Activated naive CD4-positive, alpha-beta T cell treated with anti-CD3 and anti-CD28 coated beads, Interleukin-2, amount 50 U/mL, for 72 hours (primary cell): ENCODE data around the gene ELFN1. TPM values are rescaled to one million over a fixed set of nuclear protein-coding genes. Genes with fewer than 3 reads are reported as not detected.

Experiments
- ATAC-seq, 2 donors: fragments of 150-1000 bp; cut with Tn5 transposase; 2 replicates each; pipeline ENCODE4 v1.10.0; 2021; ENCODE audit warnings: mild to moderate bottlenecking in 2 of 2, moderate library complexity in 2 of 2
- DNase-seq, 2 donors: peaks; one replicate each; pipeline ENCODE4 v3.0.0; 2021 to 2022; ENCODE audit warnings: low spot score in 2 of 2
- H3K27ac Mint-ChIP-seq, 2 donors: one replicate each; pipeline ENCODE4 v1.8.0; 2022; ENCODE audit warnings: mild to moderate bottlenecking in 2 of 2, mixed read lengths in 2 of 2
- H3K36me3 Mint-ChIP-seq, 2 donors: one replicate each; pipeline ENCODE4 v1.8.0; 2022; ENCODE audit warnings: mixed read lengths in 2 of 2
- H3K9me3 Mint-ChIP-seq, 2 donors: one replicate each; pipeline ENCODE4 v1.8.0; 2022; ENCODE audit warnings: mixed read lengths in 2 of 2
- total RNA-seq, 2 donors: library from RNA; stranded (reverse); gene quantifications; one replicate each; pipeline ENCODE4 v1.2.3, GENCODE V29; 2022

Gene ELFN1
- total RNA-seq, 2 donors from 2014 or later: 0.07 TPM; not detected in 1

- no peak for ATAC-seq
Observed at GRCh38 chr7:1678081-1678543, 8.0 kb downstream of the ELFN1 start.

DNA sequence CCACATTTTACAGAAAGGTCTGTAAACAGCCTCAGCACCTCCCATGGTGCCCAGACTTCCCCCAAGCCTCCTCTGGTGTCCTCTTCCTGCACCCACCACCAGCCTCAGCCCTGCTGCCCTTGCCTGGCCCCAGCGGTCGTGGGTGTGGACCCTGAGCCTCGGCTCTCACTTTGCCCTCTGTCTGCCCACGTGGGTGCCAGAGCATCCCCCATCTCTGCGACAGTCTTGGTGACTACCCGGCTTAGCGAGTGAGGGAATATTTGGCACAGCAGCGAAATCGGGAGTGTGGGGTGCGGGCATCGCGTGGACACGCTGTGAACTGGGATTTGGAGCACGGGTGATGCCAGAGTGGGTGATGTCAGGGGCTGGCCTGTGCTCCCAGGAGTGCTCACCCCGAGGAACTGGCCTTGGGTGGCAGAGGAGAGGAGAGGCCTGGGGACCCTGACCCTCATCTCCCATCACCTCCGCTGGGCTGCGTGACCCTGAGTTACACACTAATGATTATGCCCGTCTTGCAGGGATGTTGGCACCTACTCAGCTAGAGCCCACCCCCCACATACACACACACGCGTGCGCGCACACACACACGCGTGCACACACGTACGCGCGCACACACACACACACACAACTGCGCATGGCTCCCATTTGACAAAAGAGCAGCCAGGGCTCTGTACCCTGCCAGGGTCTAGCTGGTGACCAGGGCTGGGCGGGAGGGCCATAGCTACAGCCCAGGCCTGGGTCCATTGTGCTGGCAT lies 8.7 kb downstream of the ELFN1 start:
- Mint-ChIP-seq H3K36me3 (no peaks in the 10 kb centered on the region), H3K27ac (no peak overlapping the region), H3K9me3 (no peaks in the 10 kb centered on the region)
- DNase-seq (peak in 1 of 2 donors; percentile 26), ATAC-seq (no peak)

More at GRCh38 chr7:1678081-1678543, 8.0 kb downstream of the ELFN1 start:
- no peaks in the 10 kb centered on the region for H3K36me3 Mint-ChIP-seq
- H3K27ac Mint-ChIP-seq: no peak overlapping the region
- peak in 1 of 2 donors; percentile 44 for DNase-seq
- no peaks in the 10 kb centered on the region for H3K9me3 Mint-ChIP-seq

DNA sequence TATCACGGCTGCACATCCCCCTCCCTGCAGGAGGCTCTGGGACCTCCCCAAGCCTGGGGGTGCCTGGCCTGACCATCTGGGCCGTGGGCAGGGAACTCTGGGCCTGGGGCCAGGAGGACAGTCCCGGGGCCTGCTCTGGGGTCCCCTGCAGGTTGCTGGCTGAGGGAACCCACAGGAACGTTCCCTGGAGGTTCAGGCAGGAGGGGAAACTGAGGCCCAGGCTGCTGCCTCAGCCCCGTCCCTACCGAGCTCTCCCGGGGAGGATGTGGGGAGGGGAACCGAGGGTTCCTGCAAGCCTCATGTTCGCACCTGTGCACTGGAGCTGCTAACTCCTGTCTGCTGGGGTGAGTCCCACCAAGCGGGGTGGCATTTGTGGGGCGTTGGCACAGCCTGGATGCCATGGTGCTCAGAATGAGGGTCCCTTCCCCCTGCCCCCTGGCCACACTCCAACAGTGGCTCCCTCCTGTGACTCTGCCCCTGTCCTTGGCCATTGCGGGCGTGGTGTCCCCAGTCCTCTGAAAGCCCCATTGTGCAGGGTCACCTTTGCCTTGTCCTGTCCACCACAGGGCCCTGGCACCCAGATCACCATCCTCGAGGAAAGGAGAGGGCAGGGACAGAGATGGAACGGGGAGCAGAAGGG lies 9.4 kb downstream of the ELFN1 start:
- peak in 1 of 2 donors; percentile 18 for DNase-seq
- Mint-ChIP-seq H3K36me3 (no peaks in the 10 kb centered on the region), H3K27ac (no peak overlapping the region)

DNA sequence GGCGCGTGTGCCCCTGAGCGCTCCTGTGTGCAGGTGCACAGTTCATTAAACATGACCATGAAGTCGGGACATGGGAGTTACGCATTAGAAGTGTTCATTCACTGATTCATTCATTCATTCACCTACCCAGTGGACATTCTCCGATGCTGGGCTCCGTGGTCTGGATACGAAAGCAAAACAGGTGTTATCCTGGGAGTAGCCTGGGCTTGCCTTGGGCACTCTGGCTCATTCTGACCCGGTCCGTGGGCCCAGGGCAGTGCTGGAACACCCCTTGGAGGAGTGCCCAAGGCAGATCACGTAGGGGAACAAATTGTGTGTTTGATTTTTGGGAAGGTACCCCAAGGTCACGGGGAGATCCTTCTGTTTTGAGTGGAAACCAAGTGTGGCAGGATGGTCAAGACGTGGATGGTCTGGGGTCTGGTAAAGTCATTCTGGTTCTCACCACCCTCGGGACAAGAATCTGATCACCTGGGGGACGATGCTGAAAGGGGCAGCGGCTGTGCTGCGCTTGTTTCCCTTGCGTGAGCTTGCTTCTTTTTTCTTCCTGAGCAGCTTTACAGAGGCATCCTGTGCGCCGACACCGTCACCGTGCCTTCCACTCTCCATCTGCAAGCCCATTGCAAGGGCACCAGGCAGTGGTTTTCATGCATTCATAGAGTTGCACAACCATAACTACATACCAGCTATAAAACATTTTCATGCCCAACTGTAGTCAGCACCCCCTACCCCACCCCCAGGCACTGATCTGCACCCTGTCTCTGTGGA lies 10.1 kb downstream of the ELFN1 start:
- DNase-seq (peak in 1 of 2 donors; percentile 30), ATAC-seq (no peak)
- Mint-ChIP-seq H3K27ac (no peak overlapping the region), H3K36me3 (peaks cover 0 to 5% of the 10 kb centered on the region in 2 donors), H3K9me3 (peaks cover 4 to 8% of the 10 kb centered on the region in 2 donors)

More for the DNA sequence above, 9.4 kb downstream of the ELFN1 start:
- H3K9me3 Mint-ChIP-seq: peaks cover 0 to 4% of the 10 kb centered on the region in 2 donors
- ATAC-seq: no peak

DNA sequence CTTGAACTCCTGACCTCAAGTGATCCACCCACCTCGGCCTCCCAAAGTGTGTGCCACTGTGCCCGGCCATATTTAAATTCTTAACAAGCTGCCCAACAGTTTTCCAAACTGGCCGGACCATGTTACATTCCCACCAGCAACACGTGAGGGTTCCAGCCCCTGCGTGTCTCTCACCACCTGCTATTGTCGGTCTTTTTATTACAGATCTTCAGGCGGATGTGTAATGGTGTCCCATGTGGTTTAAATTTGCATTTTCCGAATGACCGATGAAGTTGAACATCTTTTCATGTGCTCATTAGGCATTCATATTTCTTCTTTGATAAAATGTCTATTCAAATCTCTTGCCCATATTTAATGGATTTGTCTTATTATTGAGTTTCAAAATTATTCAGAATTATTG lies 11.5 kb downstream of the ELFN1 start:
- H3K36me3 Mint-ChIP-seq: peaks cover 5 to 13% of the 10 kb centered on the region in 2 donors
- H3K9me3 Mint-ChIP-seq: peaks cover 13 to 18% of the 10 kb centered on the region in 2 donors
- ATAC-seq: no peak
- no peak for DNase-seq
- no peak overlapping the region for H3K27ac Mint-ChIP-seq

DNA sequence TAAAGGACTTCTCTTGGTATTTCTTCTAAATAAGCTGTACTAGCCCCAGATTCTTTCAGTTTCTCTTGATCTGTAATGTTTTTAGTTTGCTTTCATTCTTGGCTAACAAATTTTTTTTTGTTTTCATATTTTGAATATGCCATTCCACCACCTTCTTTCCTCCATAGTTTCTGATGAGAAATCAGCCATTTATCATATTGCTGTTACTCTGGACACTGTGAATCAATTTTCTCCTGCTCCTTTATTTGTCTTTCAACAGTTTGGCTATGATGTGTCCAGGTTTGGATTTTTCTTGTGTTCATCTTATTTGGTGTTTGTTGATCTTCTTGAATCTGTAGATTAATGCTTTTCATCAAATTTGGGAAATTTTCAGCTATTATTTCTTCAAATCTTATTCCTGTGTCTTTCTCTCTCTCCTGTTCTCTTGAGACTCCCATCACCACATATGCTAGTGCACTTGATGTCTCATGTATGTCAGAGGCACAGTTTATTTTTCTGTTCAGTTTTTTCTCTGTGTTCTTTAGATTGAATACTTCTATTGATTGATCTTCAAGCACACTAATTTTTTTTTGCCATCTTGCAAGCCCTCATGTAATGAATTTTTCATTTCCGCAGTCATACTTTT lies 15.0 kb downstream of the ELFN1 start:
- H3K9me3 Mint-ChIP-seq: peaks cover 20 to 22% of the 10 kb centered on the region in 2 donors
- H3K27ac Mint-ChIP-seq: no peak overlapping the region
- ATAC-seq: no peak
- DNase-seq: no peak
- H3K36me3 Mint-ChIP-seq: peaks cover 8 to 16% of the 10 kb centered on the region in 2 donors

DNA sequence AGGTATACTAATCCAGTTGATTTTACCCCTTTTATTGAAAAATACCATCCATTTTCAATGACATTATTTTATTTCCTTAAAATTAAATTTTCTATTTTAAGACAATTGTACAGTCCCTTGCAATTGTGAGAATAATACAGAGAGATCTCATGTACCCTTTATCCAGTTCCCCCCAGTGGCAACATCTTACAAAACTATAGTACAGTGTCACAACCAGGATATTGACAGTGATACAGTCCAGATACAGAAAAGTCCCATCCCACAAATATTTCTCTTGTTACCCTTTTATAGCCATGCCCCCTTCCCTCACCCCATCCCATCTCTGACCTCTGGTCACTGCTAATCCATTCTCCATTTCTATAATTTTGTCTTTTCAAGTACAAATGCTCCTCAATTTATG lies 18.5 kb downstream of the ELFN1 start:
- peaks cover 8 to 16% of the 10 kb centered on the region in 2 donors for H3K36me3 Mint-ChIP-seq
- peaks cover 22 to 25% of the 10 kb centered on the region in 2 donors for H3K9me3 Mint-ChIP-seq
- ATAC-seq: no peak
- DNase-seq: no peak
- H3K27ac Mint-ChIP-seq: no peak overlapping the region

GRCh38 chr7:1689311-1689710 lies 19.2 kb downstream of the ELFN1 start:
- Mint-ChIP-seq H3K36me3 (peaks cover 8 to 16% of the 10 kb centered on the region in 2 donors), H3K9me3 (peaks cover 21 to 22% of the 10 kb centered on the region in 2 donors), H3K27ac (no peak overlapping the region)
- DNase-seq (no peak), ATAC-seq (no peak)

DNA sequence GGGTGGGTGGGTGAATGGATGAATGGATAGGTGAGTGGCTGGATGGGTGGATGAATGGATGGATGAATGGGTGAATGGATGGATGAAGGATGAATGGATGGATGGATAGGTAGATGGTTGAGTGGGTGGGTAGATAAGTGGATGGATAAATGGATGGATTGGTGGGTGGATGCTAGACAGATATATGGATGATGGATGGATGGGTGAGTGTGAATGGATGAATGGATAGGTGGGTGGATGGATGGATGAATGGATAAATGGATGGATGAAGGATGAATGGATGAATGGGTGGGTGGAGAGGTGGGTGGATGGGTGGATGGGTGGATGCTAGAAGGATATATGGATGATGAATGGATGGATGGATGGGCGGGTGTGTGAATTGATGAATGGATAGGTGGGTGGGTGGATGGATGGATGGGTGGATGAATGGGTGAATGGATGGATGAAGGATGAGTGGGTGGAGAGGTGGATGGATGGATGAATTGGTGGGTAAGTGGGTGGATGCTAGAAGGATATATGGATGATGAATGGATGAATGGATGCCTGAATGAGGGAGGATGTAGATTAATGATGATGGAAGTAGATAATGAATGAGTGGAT lies 20.4 kb downstream of the ELFN1 start:
- DNase-seq: no peak
- ATAC-seq: no peak
- Mint-ChIP-seq H3K27ac (no peak overlapping the region), H3K36me3 (peaks cover 8 to 9% of the 10 kb centered on the region in 2 donors), H3K9me3 (peaks cover 13 to 15% of the 10 kb centered on the region in 2 donors)

DNA sequence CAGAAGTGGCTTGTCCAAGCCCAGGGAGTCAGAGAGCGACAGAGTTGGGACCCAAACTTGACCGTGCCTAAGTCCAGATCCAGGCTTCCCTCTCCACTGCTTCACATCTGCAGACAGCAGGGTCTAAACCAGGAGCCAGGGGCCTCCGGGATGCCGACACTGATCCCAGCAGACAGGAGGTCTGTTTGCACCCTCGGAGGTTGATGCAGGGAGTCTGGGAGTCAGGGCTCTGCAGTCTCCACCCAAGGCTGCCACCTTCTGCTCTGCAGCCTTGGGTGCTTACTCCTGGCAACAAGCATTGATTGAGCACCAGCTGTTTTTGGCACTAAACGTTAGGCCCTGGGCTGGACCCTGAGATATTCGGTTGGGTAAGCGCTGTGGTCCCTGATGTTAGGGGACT lies 21.0 kb downstream of the ELFN1 start:
- Mint-ChIP-seq H3K36me3 (peaks cover 8% of the 10 kb centered on the region in 2 donors), H3K9me3 (peaks cover 11 to 13% of the 10 kb centered on the region in 2 donors), H3K27ac (no peak overlapping the region)
- DNase-seq (no peak), ATAC-seq (no peak)

GRCh38 chr7:1691601-1692514 lies 21.8 kb downstream of the ELFN1 start:
- Mint-ChIP-seq H3K36me3 (peaks cover under 1% of the 10 kb centered on the region in 2 donors), H3K27ac (no peak overlapping the region), H3K9me3 (peaks cover 5 to 8% of the 10 kb centered on the region in 2 donors)
- ATAC-seq: no peak
- peak in 1 of 2 donors; percentile 42 for DNase-seq

DNA sequence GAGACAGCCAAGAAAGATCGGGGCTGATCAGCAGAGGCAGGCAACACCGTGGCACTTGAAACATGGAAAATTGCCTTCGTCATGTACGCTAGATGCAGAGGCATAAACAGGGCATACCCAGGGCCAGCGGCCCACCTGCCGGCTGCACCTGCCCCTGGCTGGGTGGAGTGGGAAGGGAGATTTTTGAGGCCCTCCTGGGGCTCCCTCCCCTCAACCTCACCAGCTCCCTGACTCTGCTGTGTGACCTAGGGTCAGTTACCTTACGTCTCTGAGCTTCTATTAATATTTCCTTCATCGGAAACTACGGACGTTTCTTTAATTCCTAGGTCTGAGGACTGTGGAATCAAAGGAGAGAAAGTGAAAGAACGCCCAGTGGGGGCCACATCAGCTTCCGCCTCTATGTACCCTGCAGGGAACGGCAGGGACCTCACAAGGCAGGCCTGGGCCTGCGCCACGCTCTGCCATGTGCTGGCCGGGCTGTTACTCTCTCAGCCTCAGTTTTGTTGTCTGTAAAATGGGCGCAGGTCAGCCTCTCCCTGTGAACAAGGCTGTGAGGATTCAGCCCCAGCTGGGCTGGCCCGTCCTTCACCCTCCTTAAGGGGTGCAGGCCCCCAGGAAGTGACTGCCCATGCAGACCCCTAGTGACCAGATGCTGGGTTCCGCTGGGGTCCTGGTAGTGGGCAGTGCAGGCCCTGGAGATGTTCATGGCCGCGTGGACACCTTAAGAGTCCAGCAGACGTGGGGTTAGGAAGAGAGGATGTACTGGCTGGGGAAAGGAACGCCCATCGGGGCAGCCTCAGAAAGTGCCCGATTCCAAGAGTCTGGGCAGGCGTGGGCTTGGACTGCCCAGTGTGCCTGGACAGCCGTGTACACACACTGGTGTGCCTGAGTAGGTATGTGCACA lies 22.7 kb downstream of the ELFN1 start:
- ATAC-seq (no peak), DNase-seq (peak in 1 of 2 donors; percentile 33)
- H3K9me3 Mint-ChIP-seq: peaks cover 5 to 8% of the 10 kb centered on the region in 2 donors
- H3K27ac Mint-ChIP-seq: no peak overlapping the region
- no peaks in the 10 kb centered on the region for H3K36me3 Mint-ChIP-seq

GRCh38 chr7:1693419-1693990 lies 23.4 kb downstream of the ELFN1 start:
- DNase-seq (peak in 1 of 2 donors; percentile 52), ATAC-seq (no peak)
- no peaks in the 10 kb centered on the region for H3K36me3 Mint-ChIP-seq
- H3K9me3 Mint-ChIP-seq: peaks cover 5 to 7% of the 10 kb centered on the region in 2 donors
- H3K27ac Mint-ChIP-seq: no peak overlapping the region

GRCh38 chr7:1693991-1694524 lies 24.0 kb downstream of the ELFN1 start:
- DNase-seq (peak in 1 of 2 donors; percentile 38), ATAC-seq (no peak)
- Mint-ChIP-seq H3K36me3 (no peaks in the 10 kb centered on the region), H3K27ac (no peak overlapping the region), H3K9me3 (peaks cover 1 to 5% of the 10 kb centered on the region in 2 donors)
